Measurements from ENCODE around the gene COP1.
"Not testable (repeated sequence)": the region's sequence is repeated elsewhere in the genome, so short reads cannot be mapped to it uniquely, and the experiment has no call there.

COP1 gene

GRCh38 chr1:176087746-176088145 lies 119.3 kb downstream of the COP1 start:
- H3K4me1 ChIP-seq (ENCODE audit: control insufficient read depth, insufficient read depth, low read length); H3K27ac ChIP-seq (ENCODE audit: low read depth, low read length); H3K9ac ChIP-seq (ENCODE audit: low read length); H3K9me3 ChIP-seq (ENCODE audit: control insufficient read depth, insufficient read depth, low read depth, low read length); H3K27me3 ChIP-seq (ENCODE audit: control insufficient read depth, insufficient read depth, low read length); H3K4me3 ChIP-seq (ENCODE audit: low read depth, low read length); H3K36me3 ChIP-seq (ENCODE audit: control insufficient read depth, insufficient read depth, low read length): not testable (repeated sequence)

GRCh38 chr1:176073524-176074157 lies 133.4 kb downstream of the COP1 start:
- Histone ChIP-seq H3K36me3 (ENCODE audit: control insufficient read depth, insufficient read depth, low read length) (no peaks in the 10 kb centered on the region), H3K4me1 (ENCODE audit: control insufficient read depth, insufficient read depth, low read length) (no peaks in the 10 kb centered on the region; the same call in 1 of the 2 replicates), H3K9ac (ENCODE audit: low read length) (no peak overlapping the region), H3K4me3 (ENCODE audit: low read depth, low read length) (no peak overlapping the region), H3K27me3 (ENCODE audit: control insufficient read depth, insufficient read depth, low read length) (no peaks in the 10 kb centered on the region), H3K9me3 (ENCODE audit: control insufficient read depth, insufficient read depth, low read depth, low read length) (peaks cover 5% of the 10 kb centered on the region; the same call in 1 of the 2 replicates), H3K27ac (ENCODE audit: low read depth, low read length) (no peak overlapping the region)

- Histone ChIP-seq H3K9ac (ENCODE audit: low read length) (no peak overlapping the region), H3K27me3 (ENCODE audit: control insufficient read depth, insufficient read depth, low read length) (no peaks in the 10 kb centered on the region), H3K9me3 (ENCODE audit: control insufficient read depth, insufficient read depth, low read depth, low read length) (no peaks in the 10 kb centered on the region), H3K4me3 (ENCODE audit: low read depth, low read length) (no peak overlapping the region), H3K36me3 (ENCODE audit: control insufficient read depth, insufficient read depth, low read length) (no peaks in the 10 kb centered on the region), H3K4me1 (ENCODE audit: control insufficient read depth, insufficient read depth, low read length) (peaks cover 3% of the 10 kb centered on the region; the same call in 1 of the 2 replicates), H3K27ac (ENCODE audit: low read depth, low read length) (no peak overlapping the region)
These were observed 138.2 kb downstream of the COP1 start for GRCh38 chr1:176068901-176069300.

GRCh38 chr1:176068256-176068655 lies 138.8 kb downstream of the COP1 start:
- no peaks in the 10 kb centered on the region for H3K36me3 ChIP-seq (ENCODE audit: control insufficient read depth, insufficient read depth, low read length)
- no peaks in the 10 kb centered on the region for H3K9me3 ChIP-seq (ENCODE audit: control insufficient read depth, insufficient read depth, low read depth, low read length)
- H3K4me3 ChIP-seq (ENCODE audit: low read depth, low read length): no peak overlapping the region
- H3K4me1 ChIP-seq (ENCODE audit: control insufficient read depth, insufficient read depth, low read length): peaks cover 3% of the 10 kb centered on the region; the same call in 1 of the 2 replicates
- H3K27me3 ChIP-seq (ENCODE audit: control insufficient read depth, insufficient read depth, low read length): no peaks in the 10 kb centered on the region
- H3K27ac ChIP-seq (ENCODE audit: low read depth, low read length): no peak overlapping the region
- H3K9ac ChIP-seq (ENCODE audit: low read length): no peak overlapping the region

- H3K4me3 ChIP-seq (ENCODE audit: low read depth, low read length): no peak overlapping the region
- H3K27ac ChIP-seq (ENCODE audit: low read depth, low read length): no peak overlapping the region
- H3K27me3 ChIP-seq (ENCODE audit: control insufficient read depth, insufficient read depth, low read length): no peaks in the 10 kb centered on the region
- peaks cover 3% of the 10 kb centered on the region; the same call in 1 of the 2 replicates for H3K4me1 ChIP-seq (ENCODE audit: control insufficient read depth, insufficient read depth, low read length)
- no peaks in the 10 kb centered on the region for H3K9me3 ChIP-seq (ENCODE audit: control insufficient read depth, insufficient read depth, low read depth, low read length)
- H3K9ac ChIP-seq (ENCODE audit: low read length): no peak overlapping the region
- H3K36me3 ChIP-seq (ENCODE audit: control insufficient read depth, insufficient read depth, low read length): no peaks in the 10 kb centered on the region
These were observed 140.4 kb downstream of the COP1 start for GRCh38 chr1:176066709-176067108.

GRCh38 chr1:176058686-176059085 lies 148.4 kb downstream of the COP1 start:
- Histone ChIP-seq H3K36me3 (ENCODE audit: control insufficient read depth, insufficient read depth, low read length) (no peaks in the 10 kb centered on the region), H3K27me3 (ENCODE audit: control insufficient read depth, insufficient read depth, low read length) (no peaks in the 10 kb centered on the region), H3K4me1 (ENCODE audit: control insufficient read depth, insufficient read depth, low read length) (no peaks in the 10 kb centered on the region), H3K9ac (ENCODE audit: low read length) (no peak overlapping the region), H3K27ac (ENCODE audit: low read depth, low read length) (no peak overlapping the region), H3K4me3 (ENCODE audit: low read depth, low read length) (no peak overlapping the region), H3K9me3 (ENCODE audit: control insufficient read depth, insufficient read depth, low read depth, low read length) (no peaks in the 10 kb centered on the region)

- Histone ChIP-seq H3K27ac (ENCODE audit: low read depth, low read length) (no peak overlapping the region), H3K4me1 (ENCODE audit: control insufficient read depth, insufficient read depth, low read length) (no peaks in the 10 kb centered on the region), H3K27me3 (ENCODE audit: control insufficient read depth, insufficient read depth, low read length) (no peaks in the 10 kb centered on the region), H3K9me3 (ENCODE audit: control insufficient read depth, insufficient read depth, low read depth, low read length) (no peaks in the 10 kb centered on the region), H3K36me3 (ENCODE audit: control insufficient read depth, insufficient read depth, low read length) (no peaks in the 10 kb centered on the region), H3K9ac (ENCODE audit: low read length) (no peak overlapping the region), H3K4me3 (ENCODE audit: low read depth, low read length) (no peak overlapping the region)
These were observed 150.8 kb downstream of the COP1 start for GRCh38 chr1:176056312-176056711.

- H3K9ac ChIP-seq (ENCODE audit: low read length): no peak overlapping the region
- no peaks in the 10 kb centered on the region for H3K36me3 ChIP-seq (ENCODE audit: control insufficient read depth, insufficient read depth, low read length)
- no peak overlapping the region for H3K4me3 ChIP-seq (ENCODE audit: low read depth, low read length)
- H3K27ac ChIP-seq (ENCODE audit: low read depth, low read length): no peak overlapping the region
- no peaks in the 10 kb centered on the region for H3K9me3 ChIP-seq (ENCODE audit: control insufficient read depth, insufficient read depth, low read depth, low read length)
- H3K4me1 ChIP-seq (ENCODE audit: control insufficient read depth, insufficient read depth, low read length): no peaks in the 10 kb centered on the region
- H3K27me3 ChIP-seq (ENCODE audit: control insufficient read depth, insufficient read depth, low read length): no peaks in the 10 kb centered on the region
These were observed 151.7 kb downstream of the COP1 start for GRCh38 chr1:176055398-176055797.

- no peaks in the 10 kb centered on the region for H3K9me3 ChIP-seq (ENCODE audit: control insufficient read depth, insufficient read depth, low read depth, low read length)
- H3K4me1 ChIP-seq (ENCODE audit: control insufficient read depth, insufficient read depth, low read length): no peaks in the 10 kb centered on the region
- H3K36me3 ChIP-seq (ENCODE audit: control insufficient read depth, insufficient read depth, low read length): no peaks in the 10 kb centered on the region
- H3K27ac ChIP-seq (ENCODE audit: low read depth, low read length): no peak overlapping the region
- H3K27me3 ChIP-seq (ENCODE audit: control insufficient read depth, insufficient read depth, low read length): no peaks in the 10 kb centered on the region
- no peak overlapping the region for H3K9ac ChIP-seq (ENCODE audit: low read length)
- no peak overlapping the region for H3K4me3 ChIP-seq (ENCODE audit: low read depth, low read length)
These were observed 155.1 kb downstream of the COP1 start for GRCh38 chr1:176051902-176052518.

- no peak overlapping the region for H3K9ac ChIP-seq (ENCODE audit: low read length)
- no peak overlapping the region for H3K27ac ChIP-seq (ENCODE audit: low read depth, low read length)
- no peaks in the 10 kb centered on the region for H3K9me3 ChIP-seq (ENCODE audit: control insufficient read depth, insufficient read depth, low read depth, low read length)
- no peak overlapping the region for H3K4me3 ChIP-seq (ENCODE audit: low read depth, low read length)
- no peaks in the 10 kb centered on the region for H3K27me3 ChIP-seq (ENCODE audit: control insufficient read depth, insufficient read depth, low read length)
- H3K36me3 ChIP-seq (ENCODE audit: control insufficient read depth, insufficient read depth, low read length): no peaks in the 10 kb centered on the region
- H3K4me1 ChIP-seq (ENCODE audit: control insufficient read depth, insufficient read depth, low read length): no peaks in the 10 kb centered on the region
These were observed 155.7 kb downstream of the COP1 start for GRCh38 chr1:176051402-176051801.

GRCh38 chr1:176049582-176049981 lies 157.5 kb downstream of the COP1 start:
- no peaks in the 10 kb centered on the region for H3K9me3 ChIP-seq (ENCODE audit: control insufficient read depth, insufficient read depth, low read depth, low read length)
- no peaks in the 10 kb centered on the region for H3K36me3 ChIP-seq (ENCODE audit: control insufficient read depth, insufficient read depth, low read length)
- no peak overlapping the region for H3K9ac ChIP-seq (ENCODE audit: low read length)
- H3K27ac ChIP-seq (ENCODE audit: low read depth, low read length): no peak overlapping the region
- no peaks in the 10 kb centered on the region for H3K27me3 ChIP-seq (ENCODE audit: control insufficient read depth, insufficient read depth, low read length)
- H3K4me3 ChIP-seq (ENCODE audit: low read depth, low read length): no peak overlapping the region
- H3K4me1 ChIP-seq (ENCODE audit: control insufficient read depth, insufficient read depth, low read length): no peaks in the 10 kb centered on the region
